HG03139 (cell line): ENCODE data around the gene AHNAK2.
A peak's percentile ranks its signal among the peaks of the same experiment; 100 is the strongest.
"Not testable (repeated sequence)": the region's sequence is repeated elsewhere in the genome, so short reads cannot be mapped to it uniquely, and the experiment has no call there.

Source experiments
- ATAC-seq: cut with Tn5 transposase; IDR thresholded peaks from one replicate; pipeline ENCODE4 v1.9.1; 2021; ENCODE audit not compliant: unreplicated experiment

The AHNAK2 gene

GRCh38 chr14:104977681-104978653 is at the start of gene AHNAK2:
Gene AHNAK2, minus strand, starts transcription at chr14:104978374. Its CDS starts 137 bp downstream, at chr14:104978237.
- ATAC-seq = no peak

GRCh38 chr14:105027718-105028117 is 49.5 kb upstream of the AHNAK2 start:
- not testable (repeated sequence) for ATAC-seq

GRCh38 chr14:105026802-105027563 is 48.8 kb upstream of the AHNAK2 start:
- ATAC-seq = no peak

GRCh38 chr14:105026033-105026785 is 48.0 kb upstream of the AHNAK2 start:
- no peak for ATAC-seq

GRCh38 chr14:105025429-105025828 is 47.3 kb upstream of the AHNAK2 start:
- no peak for ATAC-seq

GRCh38 chr14:105023791-105024480 is 45.8 kb upstream of the AHNAK2 start:
- ATAC-seq = no peak

GRCh38 chr14:105023144-105023543 is 45.0 kb upstream of the AHNAK2 start:
- ATAC-seq = no peak

- ATAC-seq = no peak
These were observed 44.1 kb upstream of the AHNAK2 start for GRCh38 chr14:105022276-105022670.

GRCh38 chr14:105021656-105022275 is 43.6 kb upstream of the AHNAK2 start:
- no peak for ATAC-seq

- peak; percentile 68 for ATAC-seq
These were observed 42.9 kb upstream of the AHNAK2 start, which contains the start of gene CDCA4 for GRCh38 chr14:105020815-105021655. Gene CDCA4, minus strand, starts transcription at chr14:105021083. Its CDS starts 9,154 bp downstream, at chr14:105011929.

GRCh38 chr14:105019861-105020814 is 42.0 kb upstream of the AHNAK2 start:
- peak; percentile 14 for ATAC-seq

GRCh38 chr14:105018414-105018813 is 40.2 kb upstream of the AHNAK2 start:
- ATAC-seq = no peak

GRCh38 chr14:105015905-105016304 is 37.7 kb upstream of the AHNAK2 start:
- no peak for ATAC-seq

GRCh38 chr14:105015242-105015641 is 37.1 kb upstream of the AHNAK2 start:
- ATAC-seq = no peak

- ATAC-seq = no peak
These were observed 36.5 kb upstream of the AHNAK2 start for GRCh38 chr14:105014631-105015030.

GRCh38 chr14:105014032-105014431 is 35.9 kb upstream of the AHNAK2 start:
- ATAC-seq = no peak

GRCh38 chr14:105013150-105013785 is 35.1 kb upstream of the AHNAK2 start:
- ATAC-seq = no peak
